HG03280 (cell line): ENCODE measurements around the gene KCNN2.

Experiments
- ATAC-seq: cut with Tn5 transposase; IDR thresholded peaks from one replicate; pipeline ENCODE4 v1.9.1; 2021; ENCODE audit warnings: mild to moderate bottlenecking, moderate library complexity; ENCODE audit not compliant: unreplicated experiment

The KCNN2 gene

GRCh38 chr5:114477816-114478334, 116.0 kb downstream of the KCNN2 start:
- ATAC-seq, result no peak

- ATAC-seq, result no peak
Measured at GRCh38 chr5:114500756-114501155, 138.9 kb downstream of the KCNN2 start.

- ATAC-seq, result no peak
Measured at GRCh38 chr5:114504560-114504959, 142.7 kb downstream of the KCNN2 start.

GRCh38 chr5:114524221-114524620, 162.4 kb downstream of the KCNN2 start:
- no peak for ATAC-seq

GRCh38 chr5:114544561-114544960, 182.7 kb downstream of the KCNN2 start:
- no peak for ATAC-seq
